ENCODE measurements around the gene MGAT1.

DNA sequence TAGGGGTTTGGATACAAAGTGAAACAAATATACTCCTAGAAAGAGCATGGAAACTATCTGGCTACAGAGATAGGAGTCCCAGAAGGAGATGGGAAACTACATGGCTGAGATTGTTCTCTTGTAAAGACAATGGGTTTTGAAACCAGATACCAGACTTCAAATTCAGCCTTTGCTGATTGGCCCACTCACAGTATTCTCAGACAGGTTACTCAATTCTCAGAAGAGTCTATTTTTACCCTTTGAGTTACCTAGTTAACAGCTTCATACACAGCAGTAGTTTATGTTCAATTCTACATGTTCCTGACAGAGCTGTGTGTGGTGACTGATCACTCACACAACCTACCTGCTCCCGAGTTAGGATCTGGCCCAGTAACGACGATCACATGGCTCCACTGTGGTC lies 44.4 kb upstream of the MGAT1 start:
- TF ChIP-seq, protein P1, sequence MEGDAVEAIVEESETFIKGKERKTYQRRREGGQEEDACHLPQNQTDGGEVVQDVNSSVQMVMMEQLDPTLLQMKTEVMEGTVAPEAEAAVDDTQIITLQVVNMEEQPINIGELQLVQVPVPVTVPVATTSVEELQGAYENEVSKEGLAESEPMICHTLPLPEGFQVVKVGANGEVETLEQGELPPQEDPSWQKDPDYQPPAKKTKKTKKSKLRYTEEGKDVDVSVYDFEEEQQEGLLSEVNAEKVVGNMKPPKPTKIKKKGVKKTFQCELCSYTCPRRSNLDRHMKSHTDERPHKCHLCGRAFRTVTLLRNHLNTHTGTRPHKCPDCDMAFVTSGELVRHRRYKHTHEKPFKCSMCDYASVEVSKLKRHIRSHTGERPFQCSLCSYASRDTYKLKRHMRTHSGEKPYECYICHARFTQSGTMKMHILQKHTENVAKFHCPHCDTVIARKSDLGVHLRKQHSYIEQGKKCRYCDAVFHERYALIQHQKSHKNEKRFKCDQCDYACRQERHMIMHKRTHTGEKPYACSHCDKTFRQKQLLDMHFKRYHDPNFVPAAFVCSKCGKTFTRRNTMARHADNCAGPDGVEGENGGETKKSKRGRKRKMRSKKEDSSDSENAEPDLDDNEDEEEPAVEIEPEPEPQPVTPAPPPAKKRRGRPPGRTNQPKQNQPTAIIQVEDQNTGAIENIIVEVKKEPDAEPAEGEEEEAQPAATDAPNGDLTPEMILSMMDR (IDR thresholded peaks at IDR 0.05), result no peak
- TF ChIP-seq POLR2A (IDR thresholded peaks at IDR 0.05), result no peak
- no peak for TF ChIP-seq EP300 (IDR thresholded peaks at IDR 0.05)
- TF ChIP-seq POLR2AphosphoS5 (IDR thresholded peaks at IDR 0.05), result no peak

All from gastroesophageal sphincter (tissue), 3 donors.